Measurements from ENCODE around the gene NFIB.

NFIB gene

DNA sequence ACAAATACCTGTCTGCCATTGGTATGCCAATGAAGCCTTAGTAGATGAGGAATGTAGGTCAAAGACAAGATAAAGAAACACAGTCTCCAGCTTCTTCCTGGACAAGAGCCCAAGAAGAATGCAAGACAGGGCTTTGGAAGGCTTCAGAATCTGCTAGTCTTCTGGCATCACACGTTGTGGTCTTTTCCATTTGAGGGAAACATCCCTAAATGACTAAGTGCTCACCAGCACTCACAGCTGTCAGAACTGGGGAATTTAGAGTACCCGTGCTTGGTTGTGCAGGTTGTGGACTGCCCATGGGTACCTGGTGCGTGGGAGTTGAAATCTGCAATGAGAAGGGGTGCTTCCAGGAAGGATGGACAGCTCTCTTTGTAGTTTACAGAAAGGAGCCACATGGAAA lies 27.1 kb upstream of the NFIB start:
- TF ChIP-seq, protein P1, sequence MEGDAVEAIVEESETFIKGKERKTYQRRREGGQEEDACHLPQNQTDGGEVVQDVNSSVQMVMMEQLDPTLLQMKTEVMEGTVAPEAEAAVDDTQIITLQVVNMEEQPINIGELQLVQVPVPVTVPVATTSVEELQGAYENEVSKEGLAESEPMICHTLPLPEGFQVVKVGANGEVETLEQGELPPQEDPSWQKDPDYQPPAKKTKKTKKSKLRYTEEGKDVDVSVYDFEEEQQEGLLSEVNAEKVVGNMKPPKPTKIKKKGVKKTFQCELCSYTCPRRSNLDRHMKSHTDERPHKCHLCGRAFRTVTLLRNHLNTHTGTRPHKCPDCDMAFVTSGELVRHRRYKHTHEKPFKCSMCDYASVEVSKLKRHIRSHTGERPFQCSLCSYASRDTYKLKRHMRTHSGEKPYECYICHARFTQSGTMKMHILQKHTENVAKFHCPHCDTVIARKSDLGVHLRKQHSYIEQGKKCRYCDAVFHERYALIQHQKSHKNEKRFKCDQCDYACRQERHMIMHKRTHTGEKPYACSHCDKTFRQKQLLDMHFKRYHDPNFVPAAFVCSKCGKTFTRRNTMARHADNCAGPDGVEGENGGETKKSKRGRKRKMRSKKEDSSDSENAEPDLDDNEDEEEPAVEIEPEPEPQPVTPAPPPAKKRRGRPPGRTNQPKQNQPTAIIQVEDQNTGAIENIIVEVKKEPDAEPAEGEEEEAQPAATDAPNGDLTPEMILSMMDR (IDR thresholded peaks at IDR 0.05; ENCODE audit: low read depth, low read length, missing control alignments) = no peak
- H3K4me3 ChIP-seq (replicated peaks; ENCODE audit: low read depth, low read length) = no peak overlapping the region
- no peak for DNase-seq (ENCODE audit: extremely low read depth, low read depth)

DNA sequence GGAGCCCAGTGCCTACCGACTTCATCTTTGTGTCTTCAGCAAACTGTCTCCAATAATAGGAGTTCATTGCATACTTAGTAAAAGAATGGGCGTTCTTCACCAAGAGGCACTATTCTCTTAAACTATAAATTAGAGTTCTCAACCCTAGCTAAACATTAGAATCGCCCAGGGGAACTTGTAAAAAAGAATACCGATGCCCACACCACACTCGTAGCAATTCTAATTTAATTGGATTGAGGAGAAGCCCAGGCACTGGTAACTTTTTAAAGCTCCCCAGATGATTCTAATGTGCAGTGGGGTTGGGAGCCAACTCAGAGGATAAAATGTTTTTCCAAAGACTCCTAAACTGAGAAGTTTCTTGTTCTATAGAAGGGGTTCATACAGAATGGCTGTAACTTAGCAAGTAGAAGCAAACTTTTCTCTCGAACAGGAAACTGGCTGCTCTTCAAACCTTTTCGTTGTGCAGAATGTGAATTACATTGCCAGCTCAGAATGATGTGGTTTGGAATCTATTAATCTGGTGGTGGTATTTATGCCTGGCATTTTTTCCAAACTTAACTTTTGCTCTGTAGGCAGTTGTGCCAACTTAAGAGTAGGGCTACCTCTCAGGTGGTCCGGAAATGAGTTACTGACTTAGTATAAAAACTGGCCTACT lies 26.4 kb upstream of the NFIB start:
- TF ChIP-seq, protein P1 (IDR thresholded peaks at IDR 0.05; ENCODE audit: low read depth, low read length, missing control alignments) = no peak
- no peak for DNase-seq (ENCODE audit: extremely low read depth, low read depth)
- H3K4me3 ChIP-seq (replicated peaks; ENCODE audit: low read depth, low read length) = no peak overlapping the region

DNA sequence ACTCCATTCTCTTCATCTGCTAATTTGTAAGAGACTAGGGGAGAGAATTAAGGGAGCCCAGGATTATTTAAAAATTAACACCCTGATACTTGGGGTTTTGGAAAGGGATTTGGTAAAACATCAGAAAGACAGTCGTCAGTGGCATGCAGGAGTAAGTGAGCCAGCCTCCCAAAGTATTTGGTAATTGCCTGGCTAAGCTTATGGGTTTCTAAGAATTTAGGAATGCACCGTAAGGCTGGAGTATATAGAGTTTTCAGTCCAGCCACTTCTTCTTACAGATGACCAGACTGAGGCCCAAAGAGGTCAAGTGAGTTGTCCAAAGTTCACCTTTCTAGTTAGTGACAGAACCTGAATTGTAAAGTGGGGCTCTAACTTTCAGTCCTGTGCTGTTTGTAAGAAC lies 25.8 kb upstream of the NFIB start:
- TF ChIP-seq, protein P1 (IDR thresholded peaks at IDR 0.05; ENCODE audit: low read depth, low read length, missing control alignments) = no peak
- no peak for DNase-seq (ENCODE audit: extremely low read depth, low read depth)
- H3K4me3 ChIP-seq (replicated peaks; ENCODE audit: low read depth, low read length) = no peak overlapping the region

DNA sequence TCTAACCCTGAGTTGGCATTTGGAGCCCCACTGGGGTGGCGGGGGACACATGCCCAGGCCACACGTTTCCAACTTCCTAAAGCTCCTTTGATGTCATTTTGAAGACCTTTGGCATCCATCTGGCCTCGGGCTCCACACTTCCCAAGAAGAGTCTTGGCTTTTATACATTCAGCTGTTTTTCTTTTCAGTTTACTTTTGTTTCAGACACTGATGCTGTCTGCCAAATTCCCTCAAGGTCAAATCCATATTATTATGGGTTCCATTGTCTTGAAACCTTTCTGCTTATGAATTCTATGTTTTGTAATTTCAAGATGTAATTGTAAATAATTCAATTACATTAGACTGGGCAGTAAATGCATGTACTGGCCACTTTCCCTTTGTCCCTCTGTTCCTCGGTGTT lies 23.7 kb upstream of the NFIB start:
- DNase-seq (ENCODE audit: extremely low read depth, low read depth) = no peak
- no peak overlapping the region for H3K4me3 ChIP-seq (replicated peaks; ENCODE audit: low read depth, low read length)
- TF ChIP-seq, protein P1 (IDR thresholded peaks at IDR 0.05; ENCODE audit: low read depth, low read length, missing control alignments) = no peak

DNA sequence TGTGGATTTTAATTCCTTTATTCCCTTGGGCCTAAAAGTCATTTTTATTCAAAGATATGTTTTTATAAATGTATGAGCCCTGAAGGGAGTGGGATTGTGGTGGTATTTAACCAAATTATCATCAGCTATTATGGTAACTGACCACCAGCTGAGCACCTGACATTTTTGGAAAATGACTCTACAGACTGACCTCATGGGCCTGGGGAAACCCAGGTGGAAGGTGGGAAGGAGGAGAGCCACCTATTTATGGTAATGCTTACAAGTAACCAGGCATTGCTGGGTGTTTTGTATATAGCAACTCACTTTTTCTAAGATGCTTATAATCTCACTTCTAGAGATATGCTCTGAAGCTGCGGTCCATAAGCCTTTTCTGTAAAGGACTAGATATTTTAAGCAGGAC lies 22.3 kb upstream of the NFIB start:
- TF ChIP-seq, protein P1 (IDR thresholded peaks at IDR 0.05; ENCODE audit: low read depth, low read length, missing control alignments) = no peak
- no peak for DNase-seq (ENCODE audit: extremely low read depth, low read depth)
- H3K4me3 ChIP-seq (replicated peaks; ENCODE audit: low read depth, low read length) = no peak overlapping the region

DNA sequence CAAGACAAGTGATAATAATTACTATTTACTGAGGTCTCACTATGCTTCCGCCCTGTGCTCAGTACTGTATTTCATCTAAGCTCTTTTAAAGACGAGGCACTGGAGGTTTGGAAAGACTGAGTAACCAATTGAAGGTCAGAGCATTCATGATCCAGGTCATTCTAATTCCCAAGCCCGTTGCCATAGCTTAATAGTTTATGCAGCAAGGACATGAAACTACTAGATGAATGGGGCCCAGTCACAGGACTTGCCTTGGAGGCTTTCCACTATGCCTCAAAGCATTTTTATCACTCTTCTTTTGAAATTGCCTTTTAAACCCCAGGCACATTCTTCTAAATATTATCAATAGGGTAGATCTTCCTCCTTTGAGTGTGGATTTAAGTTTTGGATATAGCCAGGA lies 17.2 kb upstream of the NFIB start:
- no peak for DNase-seq (ENCODE audit: extremely low read depth, low read depth)
- H3K4me3 ChIP-seq (replicated peaks; ENCODE audit: low read depth, low read length) = no peak overlapping the region
- TF ChIP-seq, protein P1 (IDR thresholded peaks at IDR 0.05; ENCODE audit: low read depth, low read length, missing control alignments) = no peak

DNA sequence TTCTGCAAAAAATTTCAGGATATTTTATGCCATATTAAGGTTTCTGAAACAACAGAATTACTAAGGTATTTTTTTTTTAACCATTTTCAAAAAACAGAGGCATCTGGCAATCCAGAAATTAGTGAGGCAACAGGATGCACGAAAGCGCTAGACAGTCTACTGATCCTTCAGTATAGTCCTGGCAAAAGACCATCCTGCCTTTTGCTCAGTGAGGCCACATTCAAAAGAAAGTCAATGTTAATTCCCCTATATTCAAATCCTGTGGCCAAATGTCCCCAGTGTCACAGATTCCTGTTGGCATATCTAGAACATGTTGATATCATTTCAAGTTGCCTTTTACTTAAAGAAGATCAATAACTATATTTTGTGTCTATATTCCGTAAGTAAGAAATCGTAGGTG lies 13.1 kb upstream of the NFIB start:
- no peak overlapping the region for H3K4me3 ChIP-seq (replicated peaks; ENCODE audit: low read depth, low read length)
- no peak for DNase-seq (ENCODE audit: extremely low read depth, low read depth)
- TF ChIP-seq, protein P1 (IDR thresholded peaks at IDR 0.05; ENCODE audit: low read depth, low read length, missing control alignments) = no peak
